ENCODE results near the gene WBP11.

The WBP11 gene

DNA sequence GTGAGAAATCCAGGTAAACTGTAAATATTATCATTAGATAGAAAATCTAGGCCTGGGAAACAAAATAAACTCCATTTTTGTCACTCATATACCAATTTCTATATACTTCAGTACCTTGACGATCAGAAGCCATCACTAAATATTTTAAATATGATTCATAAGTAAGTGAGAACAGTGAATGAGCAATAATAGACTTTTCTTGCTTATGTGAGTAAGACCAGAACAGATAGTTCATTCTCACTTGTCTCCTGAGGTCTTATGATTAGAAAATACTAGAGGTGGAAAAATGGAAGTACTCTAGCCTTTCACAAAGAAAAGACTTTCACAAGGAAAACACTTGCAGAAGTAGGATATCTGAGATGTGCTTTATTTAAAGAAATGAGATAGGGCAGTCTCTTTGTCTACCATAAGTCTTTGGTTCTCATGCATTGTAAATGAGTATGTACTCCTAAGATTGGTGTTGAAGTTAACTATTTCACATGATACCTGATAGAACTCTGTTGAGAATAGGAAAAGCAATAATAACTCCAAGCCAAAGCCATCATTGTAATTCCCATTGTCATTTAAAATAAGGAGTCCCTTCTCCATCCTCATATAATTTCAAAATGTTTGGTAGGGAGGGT is 20.8 kb upstream of the WBP11 start:
- no peak for DNase-seq (ENCODE audit: low read depth, low spot score)

DNA sequence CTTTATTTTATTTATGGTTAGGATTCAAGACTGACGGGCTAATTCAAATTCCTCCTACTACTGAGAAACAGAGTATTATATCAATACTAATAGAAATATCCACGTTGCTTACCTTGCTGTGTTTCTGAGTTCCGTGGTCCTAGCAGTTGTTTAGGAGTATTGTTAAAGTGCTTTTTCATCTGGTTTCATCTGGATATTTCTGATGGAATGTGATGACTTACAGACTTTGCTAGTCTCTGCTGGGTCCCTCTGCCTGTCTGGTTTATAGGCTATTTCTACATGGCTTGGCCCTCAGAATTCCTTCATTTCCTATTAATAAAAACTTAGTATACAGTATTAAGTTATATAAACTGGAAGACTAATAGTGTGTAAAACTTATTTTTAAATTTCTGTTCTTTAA is 10.7 kb upstream of the WBP11 start, which contains the start of gene SMCO3:
Gene SMCO3 (minus strand): TSS at position 169 of the 400 bp plus-strand sequence. CDS start 7,502 bp downstream, outside the sequence.
- no peak for DNase-seq (ENCODE audit: low read depth, low spot score)

DNA sequence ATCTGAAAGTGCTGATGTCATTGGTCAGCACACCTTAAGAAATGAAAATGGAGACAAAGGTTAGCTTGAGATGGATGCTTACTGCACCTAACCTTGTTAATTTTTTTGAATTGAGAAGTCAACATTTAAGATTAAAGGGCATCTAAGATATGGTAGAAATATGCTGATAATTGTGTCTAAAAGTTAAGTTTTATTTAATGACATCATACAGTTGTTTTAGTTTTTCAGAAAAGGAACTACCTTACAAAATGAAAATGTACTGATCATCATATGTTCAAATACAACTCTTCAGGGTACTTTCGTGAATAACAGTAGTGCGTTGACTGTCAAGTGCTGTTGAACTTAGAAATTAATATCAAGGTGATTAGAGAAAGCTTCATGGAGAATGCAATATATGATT is 8.2 kb upstream of the WBP11 start:
- no peak for DNase-seq (ENCODE audit: low read depth, low spot score)

DNA sequence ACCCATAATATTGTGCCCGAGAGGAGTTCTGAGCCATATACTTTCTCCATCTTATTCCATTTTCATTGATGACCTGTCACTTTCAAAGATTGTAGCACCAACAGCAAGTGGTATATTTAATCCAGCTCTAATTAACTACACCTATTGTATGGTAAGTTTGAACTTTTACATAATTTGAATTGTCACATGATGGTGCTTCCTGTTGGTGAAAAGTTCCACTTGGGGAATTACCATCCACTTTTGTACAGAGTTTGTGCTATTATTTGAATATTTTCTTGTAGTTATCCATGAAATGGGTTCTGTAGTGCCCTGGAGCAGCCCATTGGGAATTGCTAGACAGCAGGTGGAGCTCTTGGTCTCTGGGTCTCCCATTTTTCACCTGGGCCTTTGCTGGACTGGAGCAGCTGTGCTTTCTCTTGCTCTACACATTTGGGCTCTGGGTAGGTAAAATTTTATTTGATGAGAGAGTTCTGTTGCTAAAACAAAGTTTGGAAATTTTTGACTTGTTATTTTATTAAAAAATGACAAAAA is 7.7 kb upstream of the WBP11 start:
- DNase-seq (ENCODE audit: low read depth, low spot score), result no peak

DNA sequence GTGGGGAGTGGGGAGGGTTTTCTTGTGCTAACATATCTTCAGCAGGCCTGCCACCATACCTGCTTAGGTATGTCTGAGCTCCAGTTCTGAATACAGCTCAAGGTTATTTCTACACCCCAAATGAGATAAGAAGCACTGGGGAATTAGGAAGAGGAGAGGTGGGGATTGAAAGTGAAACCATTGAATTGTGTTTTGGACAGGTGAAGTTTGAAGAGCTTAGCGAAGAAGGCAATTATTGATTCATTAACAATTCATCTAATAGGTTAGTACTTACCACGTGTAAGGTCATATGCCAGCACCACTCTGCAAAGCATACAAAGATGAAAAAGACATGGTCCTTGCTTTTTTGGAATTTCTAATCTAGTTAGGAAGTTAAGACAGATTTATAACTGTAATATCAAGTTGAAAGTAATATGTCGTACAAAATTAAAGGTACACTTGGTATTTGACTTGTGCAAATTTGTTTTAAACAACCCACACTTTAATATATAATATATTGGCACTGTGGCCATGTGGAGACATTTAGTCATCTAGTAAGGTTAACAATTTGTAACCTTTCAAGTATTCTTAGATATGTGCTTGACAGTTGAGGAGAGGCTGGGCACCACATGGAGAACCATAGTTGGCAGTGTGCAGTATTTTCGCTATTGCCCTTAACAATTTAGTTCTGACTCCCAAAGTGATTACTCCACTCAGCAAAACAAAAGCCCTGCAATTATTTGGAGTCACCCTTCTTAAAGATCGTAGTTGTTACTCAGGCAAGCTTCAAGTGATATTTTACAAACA is 7.1 kb upstream of the WBP11 start:
- DNase-seq (ENCODE audit: low read depth, low spot score), result no peak

DNA sequence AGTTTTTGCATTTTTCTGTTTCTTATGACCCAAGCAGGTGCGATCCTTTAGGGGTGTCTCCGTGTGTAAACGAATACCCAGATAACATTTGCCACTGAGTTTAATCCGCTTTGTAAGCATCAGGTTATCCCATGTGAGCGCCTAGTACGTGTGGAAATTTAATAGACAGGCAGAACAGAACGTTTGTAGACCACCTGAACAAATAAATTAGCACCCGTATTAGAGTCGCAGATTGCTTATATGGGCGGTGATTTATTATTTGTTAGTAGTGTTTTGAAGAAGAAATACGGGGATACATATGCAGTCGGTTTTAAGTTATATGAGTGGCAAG is 517 bp upstream of the WBP11 start:
- DNase-seq (ENCODE audit: low read depth, low spot score), result no peak

DNA sequence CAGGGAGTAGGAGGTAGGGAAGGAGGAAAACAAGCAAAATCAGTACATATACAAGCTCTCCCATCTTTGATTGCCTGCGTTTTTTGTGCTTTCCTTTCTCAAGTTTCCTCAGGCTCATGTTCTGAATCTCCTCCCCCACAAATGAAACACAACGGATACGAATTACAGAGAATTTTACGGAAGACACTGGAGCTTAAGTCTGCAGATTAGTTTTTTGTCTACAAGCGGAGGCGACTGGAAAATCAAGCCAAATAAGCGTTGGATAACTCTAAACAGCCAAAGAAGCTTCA is 612 bp downstream of the WBP11 start:
- DNase-seq (ENCODE audit: low read depth, low spot score), result no peak

DNA sequence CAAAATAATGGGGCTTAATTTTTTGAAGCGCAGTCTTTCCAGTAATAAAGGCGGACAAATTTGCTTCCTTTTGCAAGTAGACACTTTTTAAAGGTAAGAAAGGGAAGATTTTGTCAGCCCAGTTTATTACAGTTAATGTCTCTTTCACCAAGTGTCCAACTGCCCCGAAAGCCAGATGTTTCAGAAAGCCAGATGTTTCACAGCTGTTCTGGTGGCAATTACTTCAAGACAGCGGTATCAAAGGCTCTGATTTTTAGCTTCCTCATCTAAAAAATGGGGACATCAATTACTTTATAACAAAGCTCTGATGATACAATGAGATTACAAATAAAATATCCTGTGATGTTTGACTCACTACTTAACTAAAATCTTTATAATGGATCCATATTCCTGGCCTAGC is 1.0 kb downstream of the WBP11 start:
- no peak for DNase-seq (ENCODE audit: low read depth, low spot score)

DNA sequence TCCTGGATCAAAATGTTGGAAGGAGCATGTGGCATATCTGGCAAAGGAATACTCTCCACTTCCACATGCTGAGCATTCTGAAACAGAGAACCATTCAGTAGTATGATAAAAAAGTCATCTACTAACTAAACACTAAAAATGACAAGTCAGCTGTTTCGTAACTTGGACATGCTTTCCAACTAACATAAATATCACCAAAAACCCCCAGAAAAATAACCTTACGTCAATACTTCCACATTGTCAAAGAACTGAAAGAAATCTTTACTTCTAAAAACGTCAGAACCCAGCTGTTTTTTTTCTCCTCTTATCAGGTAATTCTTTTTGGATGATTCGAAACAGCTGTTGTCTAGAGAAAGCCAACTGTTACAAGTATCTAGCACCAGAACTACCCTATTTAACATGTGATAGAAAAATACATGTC is 8.2 kb downstream of the WBP11 start:
- DNase-seq (ENCODE audit: low read depth, low spot score), result no peak

DNA sequence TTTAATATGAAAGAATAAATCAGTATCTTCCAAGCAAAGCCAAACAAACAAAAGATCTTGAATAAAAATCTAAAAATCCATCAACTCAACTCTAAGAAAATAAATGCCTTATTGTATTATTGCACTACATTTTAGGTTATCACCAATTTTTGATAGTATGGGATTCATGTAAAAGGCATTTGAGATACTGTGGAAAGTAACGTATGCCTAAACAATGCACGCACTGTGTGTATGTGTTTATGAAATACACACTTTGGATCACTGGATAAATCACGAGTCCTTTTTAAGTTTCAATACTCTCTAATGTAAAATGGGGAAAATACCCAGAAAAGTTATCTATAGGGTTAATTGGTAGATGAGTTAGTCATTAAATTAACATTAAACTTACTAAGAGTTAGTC is 17.7 kb downstream of the WBP11 start:
- DNase-seq (ENCODE audit: low read depth, low spot score), result no peak

DNA sequence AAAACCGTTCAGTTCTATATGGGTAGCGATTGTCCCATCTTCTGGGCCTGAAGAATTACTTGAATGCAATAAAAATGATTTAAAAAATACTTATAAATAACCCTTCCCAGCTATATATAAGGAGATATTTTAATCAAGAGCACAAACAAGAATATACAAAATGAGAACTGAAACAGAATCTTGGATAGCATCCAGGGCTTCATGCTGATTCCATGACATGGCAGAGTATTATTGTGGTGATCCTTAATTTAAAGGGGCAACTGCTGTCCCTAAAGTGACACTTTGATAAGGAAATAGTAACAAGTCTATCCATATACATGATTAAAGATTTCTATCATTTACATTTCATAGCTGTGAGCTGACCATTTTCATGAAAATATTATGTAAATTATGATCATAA is 18.8 kb downstream of the WBP11 start:
- DNase-seq (ENCODE audit: low read depth, low spot score), result no peak

DNA sequence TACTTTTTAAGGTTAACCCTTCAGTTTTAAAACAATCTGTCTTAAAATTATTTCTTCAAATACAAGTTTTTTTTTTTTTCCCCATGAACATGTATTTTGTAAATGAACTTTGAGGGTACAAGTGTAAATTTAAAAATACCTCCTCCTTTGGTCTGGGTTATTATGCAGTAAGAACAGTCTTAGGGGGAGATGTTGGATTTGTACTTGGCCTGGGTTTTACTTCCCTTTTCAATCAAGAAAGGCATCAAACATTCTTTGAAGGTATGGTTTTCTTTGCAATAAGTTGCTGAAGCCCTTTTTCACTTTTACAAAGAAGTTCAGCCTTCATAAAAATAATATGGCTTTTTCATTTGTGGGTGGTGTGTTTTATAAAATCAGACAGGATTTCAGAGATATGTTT is 20.5 kb downstream of the WBP11 start:
- no peak for DNase-seq (ENCODE audit: low read depth, low spot score)

DNA sequence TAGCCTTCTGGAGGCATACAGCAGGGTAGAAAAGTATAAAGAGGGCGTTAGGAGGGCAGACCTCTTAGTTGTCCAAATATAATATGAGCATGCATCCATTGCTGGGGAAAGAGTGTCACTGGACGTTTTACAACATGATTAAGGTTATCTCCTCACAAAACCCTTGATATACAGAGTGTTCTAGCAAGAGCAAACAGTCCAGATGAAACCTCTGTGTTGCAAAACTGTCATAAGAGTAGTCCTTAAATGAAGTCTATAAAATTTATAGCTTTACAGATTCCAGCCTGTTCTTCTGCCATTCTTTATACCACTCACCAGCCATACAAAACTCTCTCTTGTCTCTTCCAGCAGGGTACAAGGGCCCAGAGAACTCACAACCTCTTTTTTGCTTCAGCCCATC is 21.7 kb downstream of the WBP11 start:
- DNase-seq (ENCODE audit: low read depth, low spot score), result no peak

DNA sequence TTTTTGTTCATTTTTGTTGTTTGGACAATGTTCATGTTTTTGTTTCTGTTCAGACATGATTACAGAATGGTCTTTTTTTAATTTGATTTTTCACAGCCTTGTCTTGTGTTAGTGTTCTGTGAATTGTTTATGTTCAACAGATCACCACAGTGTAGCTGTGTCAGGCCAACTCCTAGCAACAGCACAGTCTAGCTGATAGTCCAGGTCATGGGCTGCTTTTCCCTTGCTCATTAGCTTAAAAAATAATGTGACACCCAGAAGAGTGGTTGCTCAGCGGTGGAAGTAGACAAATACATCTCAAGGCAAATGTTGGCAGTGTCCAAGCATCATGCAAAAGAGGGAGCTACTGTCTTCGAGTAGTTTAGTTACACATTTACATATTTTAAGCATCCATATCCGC is 22.4 kb downstream of the WBP11 start:
- DNase-seq (ENCODE audit: low read depth, low spot score), result no peak

DNA sequence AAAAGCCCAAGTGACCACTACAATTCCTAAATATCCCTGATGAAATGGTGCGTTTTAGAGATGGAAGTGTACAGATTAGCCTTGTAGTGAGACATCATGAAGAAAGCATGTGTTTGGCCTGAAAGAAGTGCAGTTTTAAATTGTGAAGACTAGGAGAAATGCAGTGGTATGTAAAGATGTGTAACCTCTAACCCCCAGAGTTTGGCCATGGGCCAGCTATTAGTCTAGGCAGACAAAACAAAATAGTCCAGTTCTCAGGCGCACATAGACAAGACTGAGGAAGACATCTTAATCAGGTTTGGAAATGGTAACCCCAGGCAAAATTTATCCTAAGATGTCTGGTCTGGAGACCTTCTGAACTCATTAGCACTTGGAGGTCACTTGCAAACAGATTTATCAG is 23.4 kb downstream of the WBP11 start:
- DNase-seq (ENCODE audit: low read depth, low spot score), result no peak

DNA sequence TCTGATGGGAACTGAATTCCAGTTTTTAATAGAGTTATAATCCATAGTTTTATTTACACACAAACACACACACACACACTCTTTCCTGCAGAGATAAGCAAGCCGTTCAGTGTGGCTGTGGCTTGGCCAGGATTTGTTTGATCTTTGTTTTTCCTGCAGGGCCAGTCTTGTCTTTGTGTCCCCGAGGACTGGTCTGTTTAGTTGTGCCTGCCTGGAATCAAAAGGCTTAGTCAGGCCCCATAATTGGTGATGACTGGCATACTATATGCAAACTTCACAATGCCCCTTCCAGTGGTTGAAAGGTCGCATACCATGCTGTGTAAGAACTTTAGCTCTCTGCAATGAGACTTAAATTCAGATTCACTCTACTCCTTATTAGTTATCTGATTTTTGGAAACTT is 26.0 kb downstream of the WBP11 start:
- DNase-seq (ENCODE audit: low read depth, low spot score), result no peak

DNA sequence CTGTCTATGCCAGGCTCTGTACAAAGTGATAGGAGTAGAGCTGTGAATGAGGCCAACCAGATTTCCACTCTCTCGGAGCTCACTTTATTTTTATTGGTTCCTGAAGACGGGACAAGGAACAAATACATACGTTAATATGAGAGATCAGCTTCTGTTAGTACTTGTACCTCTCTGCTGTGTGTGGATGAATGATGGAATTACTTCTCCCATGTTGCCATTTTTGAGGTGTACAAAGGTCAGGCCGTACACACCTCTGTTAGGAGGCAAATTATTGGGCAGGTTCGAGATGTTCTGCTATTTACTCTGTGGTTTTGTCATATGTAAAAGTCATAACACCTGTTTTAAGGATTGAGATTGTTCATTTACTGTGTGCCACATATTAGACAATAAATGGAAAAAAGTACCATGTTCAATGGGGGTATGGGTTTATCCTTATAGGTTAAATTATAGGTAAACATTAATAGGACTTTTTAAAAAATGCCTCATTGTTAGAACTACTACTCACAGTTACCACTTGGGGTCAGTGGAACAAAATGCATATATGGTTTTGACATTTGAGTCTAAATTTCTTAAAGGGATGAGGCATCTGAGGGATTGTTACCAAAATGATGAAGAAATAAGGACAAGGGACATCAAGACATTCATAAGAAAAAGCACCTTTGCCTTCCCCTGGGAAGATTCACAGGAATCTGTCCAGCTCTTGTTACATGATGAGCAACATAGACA is 26.9 kb downstream of the WBP11 start:
- DNase-seq (ENCODE audit: low read depth, low spot score), result no peak

DNA sequence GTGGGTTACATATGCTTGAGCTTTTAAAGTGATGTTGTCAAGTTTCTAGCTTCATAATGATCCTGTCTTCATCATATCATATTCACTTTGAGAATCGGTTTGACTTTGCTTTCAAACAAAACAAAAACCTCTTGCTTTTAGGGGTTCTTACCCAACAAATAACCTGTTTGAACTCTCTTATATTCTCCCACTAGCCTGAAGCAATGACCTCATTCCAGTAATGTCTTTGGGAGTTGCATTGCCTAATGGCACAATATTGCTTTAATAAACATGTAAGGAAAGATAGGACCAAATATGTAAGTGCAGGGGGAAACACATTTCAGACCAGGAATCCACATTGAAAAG is 27.7 kb downstream of the WBP11 start:
- no peak for DNase-seq (ENCODE audit: low read depth, low spot score)

DNA sequence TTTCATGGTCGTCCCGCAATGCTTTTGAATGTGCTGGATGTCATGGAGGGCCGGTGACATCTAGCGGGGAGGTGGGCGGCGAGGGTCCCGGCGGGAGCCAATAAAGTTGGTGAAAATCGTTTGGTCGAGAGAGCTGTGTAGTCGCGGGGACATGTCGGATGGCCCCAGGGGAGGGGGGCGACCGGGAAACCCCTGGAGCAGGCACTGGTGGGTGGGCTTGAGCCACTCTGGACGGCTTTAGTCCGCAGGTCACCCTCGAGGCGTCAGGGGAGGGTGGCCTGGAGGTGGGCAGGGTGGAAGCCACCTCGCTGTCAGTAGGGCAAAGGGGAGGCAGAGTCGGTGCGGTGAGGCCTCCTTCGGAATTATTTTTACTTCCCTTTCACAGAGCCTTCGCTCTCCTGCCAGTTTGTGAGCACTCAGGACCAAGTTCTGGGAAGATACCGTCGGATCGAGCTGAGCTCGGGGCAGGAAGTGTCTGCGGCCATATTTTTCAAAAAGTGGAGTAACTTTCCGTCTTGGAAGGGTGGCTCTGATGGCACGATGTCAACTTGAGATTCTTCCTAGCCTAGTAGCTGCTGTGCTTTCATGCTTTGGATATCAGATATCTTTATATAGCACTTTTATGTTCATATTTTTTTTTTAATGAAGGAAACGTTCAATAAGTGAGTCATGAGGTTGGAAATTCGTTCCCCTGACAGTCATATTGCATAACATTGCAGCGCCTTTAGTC is 28.2 kb downstream of the WBP11 start:
- DNase-seq (ENCODE audit: low read depth, low spot score), result no peak

DNA sequence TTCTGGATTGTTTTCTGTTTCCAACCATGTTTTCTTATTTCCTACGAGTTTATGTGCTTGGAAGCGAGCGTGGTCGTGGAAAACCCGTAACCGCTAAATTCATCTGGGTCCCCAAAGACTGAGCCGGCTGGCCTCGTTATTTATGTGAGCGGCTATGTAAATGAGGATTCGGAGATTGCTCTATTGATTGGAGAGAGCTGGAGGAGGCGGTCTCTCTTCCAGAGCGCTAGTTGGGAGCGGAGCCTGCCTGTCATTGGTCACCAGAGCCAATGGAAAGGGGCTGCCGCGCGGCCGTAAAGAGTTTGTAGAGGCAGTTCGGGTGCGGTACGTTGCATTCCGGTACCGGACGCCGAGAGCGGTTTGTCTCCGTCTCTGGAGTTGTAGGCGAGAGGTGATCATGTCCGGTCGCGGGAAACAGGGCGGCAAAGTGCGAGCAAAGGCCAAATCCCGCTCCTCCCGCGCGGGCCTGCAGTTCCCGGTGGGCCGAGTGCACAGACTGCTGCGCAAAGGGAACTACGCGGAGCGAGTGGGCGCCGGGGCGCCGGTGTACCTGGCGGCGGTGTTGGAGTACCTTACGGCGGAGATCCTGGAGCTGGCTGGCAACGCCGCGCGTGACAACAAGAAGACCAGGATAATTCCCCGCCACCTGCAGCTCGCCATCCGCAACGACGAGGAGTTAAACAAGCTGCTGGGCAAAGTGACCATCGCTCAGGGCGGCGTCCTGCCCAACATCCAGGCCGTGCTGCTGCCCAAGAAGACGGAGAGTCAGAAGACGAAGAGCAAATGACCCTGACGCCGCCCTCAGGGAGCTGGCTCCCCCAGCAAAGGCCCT is 29.0 kb downstream of the WBP11 start:
- peak; percentile 84 for DNase-seq (ENCODE audit: low read depth, low spot score)

DNA sequence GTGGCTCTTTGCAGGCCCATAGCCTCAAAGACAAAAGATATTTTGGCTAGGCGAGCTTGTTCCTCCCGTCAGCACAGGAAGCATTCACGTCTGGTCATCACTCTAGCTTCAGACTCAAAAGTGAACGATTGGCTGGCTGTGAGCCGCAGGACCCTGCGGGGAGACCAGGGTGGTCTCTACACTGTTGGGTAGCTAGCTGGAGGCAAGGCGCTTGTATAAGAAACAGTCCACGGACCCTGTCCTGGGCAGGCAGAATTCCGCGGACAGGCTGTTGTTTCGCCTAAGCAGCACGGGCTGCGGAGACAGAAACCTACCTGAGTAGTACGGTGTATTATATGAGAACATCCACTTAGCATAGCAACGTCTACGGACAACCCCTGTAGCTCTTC is 29.6 kb downstream of the WBP11 start:
- DNase-seq (ENCODE audit: low read depth, low spot score), result no peak
